ENCODE measurements around the gene EYA4.

EYA4 gene

DNA sequence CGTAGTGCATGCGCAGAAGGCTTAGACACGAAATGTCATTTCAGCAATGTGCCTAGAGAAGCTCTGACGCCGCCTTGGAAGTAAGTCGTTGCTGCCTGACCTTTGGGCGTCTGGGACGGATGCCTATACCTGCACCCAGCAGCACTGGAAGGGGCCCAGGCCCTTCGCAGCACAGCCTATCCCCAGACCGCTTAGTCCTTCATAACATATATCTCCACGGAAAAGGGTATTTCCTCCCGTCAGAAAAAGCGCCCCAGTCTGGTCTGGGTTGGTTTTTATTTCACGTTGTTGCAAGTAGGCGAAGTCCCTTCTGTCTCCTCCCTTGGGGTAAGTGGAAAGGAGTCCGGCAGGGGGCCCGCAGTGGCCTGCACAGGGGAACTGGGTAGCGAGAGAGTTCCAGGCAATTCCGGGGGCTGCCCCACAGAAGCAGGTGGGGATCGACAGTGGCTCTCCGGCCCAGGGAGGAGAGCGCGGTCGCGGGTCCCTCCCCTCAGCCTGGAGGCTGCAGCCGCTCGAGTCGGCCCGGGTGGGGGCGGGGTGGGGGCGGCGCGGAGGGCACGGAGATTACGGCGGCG lies 559 bp upstream of the EYA4 start (continued):
- TF ChIP-seq ZFP3 (tag by site-specific recombination; IDR thresholded peaks at IDR 0.05; ENCODE audit: low read depth) (no peak), WT1 (tag by site-specific recombination; IDR thresholded peaks at IDR 0.05) (0 out of 2 replicates have a peak, but pooled peaks have one; percentile 24), HOXC10 (CRISPR knock-in tag; IDR thresholded peaks at IDR 0.05) (no peak), TRIM28 (IDR thresholded peaks at IDR 0.05; ENCODE audit: borderline replicate concordance, low read length) (peak; percentile 76; the same call in 1 of the 2 replicates), ZNF366 (tag by site-specific recombination; conservative IDR thresholded peaks at IDR 0.05) (peak; percentile 43; the same call in 1 of the 2 replicates), SALL2 (tag by site-specific recombination; IDR thresholded peaks at IDR 0.05; ENCODE audit: borderline replicate concordance) (no peak), ZNF510 (tag by site-specific recombination; IDR thresholded peaks at IDR 0.05; ENCODE audit: insufficient replicate concordance) (no peak), ZNF621 (tag by site-specific recombination; IDR thresholded peaks at IDR 0.05) (no peak), YY1 (tag by site-specific recombination; IDR thresholded peaks at IDR 0.05) (no peak), ZNF155 (tag by site-specific recombination; IDR thresholded peaks at IDR 0.05) (no peak), ZBTB21 (tag by site-specific recombination; IDR thresholded peaks at IDR 0.05) (no peak), ZSCAN16 (tag by site-specific recombination; IDR thresholded peaks at IDR 0.05) (no peak), ZNF558 (tag by site-specific recombination; IDR thresholded peaks at IDR 0.05) (no peak), ZNF37A (tag by site-specific recombination; IDR thresholded peaks at IDR 0.05) (no peak), ZFP69B (tag by site-specific recombination; IDR thresholded peaks at IDR 0.05) (0 out of 2 replicates have a peak, but pooled peaks have one; percentile 14), ZNF837 (tag by site-specific recombination; IDR thresholded peaks at IDR 0.05) (no peak)
- TF ChIP-seq, protein P1, sequence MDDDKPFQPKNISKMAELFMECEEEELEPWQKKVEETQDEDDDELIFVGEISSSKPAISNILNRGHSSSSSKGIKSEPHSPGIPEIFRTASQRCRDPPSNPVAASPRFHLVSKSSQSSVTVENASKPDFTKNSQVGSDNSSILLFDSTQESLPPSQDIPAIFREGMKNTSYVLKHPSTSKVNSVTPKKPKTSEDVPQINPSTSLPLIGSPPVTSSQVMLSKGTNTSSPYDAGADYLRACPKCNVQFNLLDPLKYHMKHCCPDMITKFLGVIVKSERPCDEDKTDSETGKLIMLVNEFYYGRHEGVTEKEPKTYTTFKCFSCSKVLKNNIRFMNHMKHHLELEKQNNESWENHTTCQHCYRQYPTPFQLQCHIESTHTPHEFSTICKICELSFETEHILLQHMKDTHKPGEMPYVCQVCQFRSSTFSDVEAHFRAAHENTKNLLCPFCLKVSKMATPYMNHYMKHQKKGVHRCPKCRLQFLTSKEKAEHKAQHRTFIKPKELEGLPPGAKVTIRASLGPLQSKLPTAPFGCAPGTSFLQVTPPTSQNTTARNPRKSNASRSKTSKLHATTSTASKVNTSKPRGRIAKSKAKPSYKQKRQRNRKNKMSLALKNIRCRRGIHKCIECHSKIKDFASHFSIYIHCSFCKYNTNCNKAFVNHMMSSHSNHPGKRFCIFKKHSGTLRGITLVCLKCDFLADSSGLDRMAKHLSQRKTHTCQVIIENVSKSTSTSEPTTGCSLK (tag by site-specific recombination; IDR thresholded peaks at IDR 0.05), result no peak
- TF ChIP-seq, protein P2, sequence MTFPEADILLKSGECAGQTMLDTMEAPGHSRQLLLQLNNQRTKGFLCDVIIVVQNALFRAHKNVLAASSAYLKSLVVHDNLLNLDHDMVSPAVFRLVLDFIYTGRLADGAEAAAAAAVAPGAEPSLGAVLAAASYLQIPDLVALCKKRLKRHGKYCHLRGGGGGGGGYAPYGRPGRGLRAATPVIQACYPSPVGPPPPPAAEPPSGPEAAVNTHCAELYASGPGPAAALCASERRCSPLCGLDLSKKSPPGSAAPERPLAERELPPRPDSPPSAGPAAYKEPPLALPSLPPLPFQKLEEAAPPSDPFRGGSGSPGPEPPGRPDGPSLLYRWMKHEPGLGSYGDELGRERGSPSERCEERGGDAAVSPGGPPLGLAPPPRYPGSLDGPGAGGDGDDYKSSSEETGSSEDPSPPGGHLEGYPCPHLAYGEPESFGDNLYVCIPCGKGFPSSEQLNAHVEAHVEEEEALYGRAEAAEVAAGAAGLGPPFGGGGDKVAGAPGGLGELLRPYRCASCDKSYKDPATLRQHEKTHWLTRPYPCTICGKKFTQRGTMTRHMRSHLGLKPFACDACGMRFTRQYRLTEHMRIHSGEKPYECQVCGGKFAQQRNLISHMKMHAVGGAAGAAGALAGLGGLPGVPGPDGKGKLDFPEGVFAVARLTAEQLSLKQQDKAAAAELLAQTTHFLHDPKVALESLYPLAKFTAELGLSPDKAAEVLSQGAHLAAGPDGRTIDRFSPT (tag by site-specific recombination; IDR thresholded peaks at IDR 0.05), result no peak
- TF ChIP-seq, protein P3, sequence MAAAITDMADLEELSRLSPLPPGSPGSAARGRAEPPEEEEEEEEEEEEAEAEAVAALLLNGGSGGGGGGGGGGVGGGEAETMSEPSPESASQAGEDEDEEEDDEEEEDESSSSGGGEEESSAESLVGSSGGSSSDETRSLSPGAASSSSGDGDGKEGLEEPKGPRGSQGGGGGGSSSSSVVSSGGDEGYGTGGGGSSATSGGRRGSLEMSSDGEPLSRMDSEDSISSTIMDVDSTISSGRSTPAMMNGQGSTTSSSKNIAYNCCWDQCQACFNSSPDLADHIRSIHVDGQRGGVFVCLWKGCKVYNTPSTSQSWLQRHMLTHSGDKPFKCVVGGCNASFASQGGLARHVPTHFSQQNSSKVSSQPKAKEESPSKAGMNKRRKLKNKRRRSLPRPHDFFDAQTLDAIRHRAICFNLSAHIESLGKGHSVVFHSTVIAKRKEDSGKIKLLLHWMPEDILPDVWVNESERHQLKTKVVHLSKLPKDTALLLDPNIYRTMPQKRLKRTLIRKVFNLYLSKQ (tag by site-specific recombination; IDR thresholded peaks at IDR 0.05; ENCODE audit: borderline replicate concordance), result no peak
- TF ChIP-seq, protein P4, sequence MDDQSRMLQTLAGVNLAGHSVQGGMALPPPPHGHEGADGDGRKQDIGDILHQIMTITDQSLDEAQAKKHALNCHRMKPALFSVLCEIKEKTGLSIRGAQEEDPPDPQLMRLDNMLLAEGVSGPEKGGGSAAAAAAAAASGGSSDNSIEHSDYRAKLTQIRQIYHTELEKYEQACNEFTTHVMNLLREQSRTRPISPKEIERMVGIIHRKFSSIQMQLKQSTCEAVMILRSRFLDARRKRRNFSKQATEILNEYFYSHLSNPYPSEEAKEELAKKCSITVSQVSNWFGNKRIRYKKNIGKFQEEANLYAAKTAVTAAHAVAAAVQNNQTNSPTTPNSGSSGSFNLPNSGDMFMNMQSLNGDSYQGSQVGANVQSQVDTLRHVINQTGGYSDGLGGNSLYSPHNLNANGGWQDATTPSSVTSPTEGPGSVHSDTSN (CRISPR knock-in tag; IDR thresholded peaks at IDR 0.05), result 0 out of 2 replicates have a peak, but pooled peaks have one; percentile 18
- TF ChIP-seq, protein P5, sequence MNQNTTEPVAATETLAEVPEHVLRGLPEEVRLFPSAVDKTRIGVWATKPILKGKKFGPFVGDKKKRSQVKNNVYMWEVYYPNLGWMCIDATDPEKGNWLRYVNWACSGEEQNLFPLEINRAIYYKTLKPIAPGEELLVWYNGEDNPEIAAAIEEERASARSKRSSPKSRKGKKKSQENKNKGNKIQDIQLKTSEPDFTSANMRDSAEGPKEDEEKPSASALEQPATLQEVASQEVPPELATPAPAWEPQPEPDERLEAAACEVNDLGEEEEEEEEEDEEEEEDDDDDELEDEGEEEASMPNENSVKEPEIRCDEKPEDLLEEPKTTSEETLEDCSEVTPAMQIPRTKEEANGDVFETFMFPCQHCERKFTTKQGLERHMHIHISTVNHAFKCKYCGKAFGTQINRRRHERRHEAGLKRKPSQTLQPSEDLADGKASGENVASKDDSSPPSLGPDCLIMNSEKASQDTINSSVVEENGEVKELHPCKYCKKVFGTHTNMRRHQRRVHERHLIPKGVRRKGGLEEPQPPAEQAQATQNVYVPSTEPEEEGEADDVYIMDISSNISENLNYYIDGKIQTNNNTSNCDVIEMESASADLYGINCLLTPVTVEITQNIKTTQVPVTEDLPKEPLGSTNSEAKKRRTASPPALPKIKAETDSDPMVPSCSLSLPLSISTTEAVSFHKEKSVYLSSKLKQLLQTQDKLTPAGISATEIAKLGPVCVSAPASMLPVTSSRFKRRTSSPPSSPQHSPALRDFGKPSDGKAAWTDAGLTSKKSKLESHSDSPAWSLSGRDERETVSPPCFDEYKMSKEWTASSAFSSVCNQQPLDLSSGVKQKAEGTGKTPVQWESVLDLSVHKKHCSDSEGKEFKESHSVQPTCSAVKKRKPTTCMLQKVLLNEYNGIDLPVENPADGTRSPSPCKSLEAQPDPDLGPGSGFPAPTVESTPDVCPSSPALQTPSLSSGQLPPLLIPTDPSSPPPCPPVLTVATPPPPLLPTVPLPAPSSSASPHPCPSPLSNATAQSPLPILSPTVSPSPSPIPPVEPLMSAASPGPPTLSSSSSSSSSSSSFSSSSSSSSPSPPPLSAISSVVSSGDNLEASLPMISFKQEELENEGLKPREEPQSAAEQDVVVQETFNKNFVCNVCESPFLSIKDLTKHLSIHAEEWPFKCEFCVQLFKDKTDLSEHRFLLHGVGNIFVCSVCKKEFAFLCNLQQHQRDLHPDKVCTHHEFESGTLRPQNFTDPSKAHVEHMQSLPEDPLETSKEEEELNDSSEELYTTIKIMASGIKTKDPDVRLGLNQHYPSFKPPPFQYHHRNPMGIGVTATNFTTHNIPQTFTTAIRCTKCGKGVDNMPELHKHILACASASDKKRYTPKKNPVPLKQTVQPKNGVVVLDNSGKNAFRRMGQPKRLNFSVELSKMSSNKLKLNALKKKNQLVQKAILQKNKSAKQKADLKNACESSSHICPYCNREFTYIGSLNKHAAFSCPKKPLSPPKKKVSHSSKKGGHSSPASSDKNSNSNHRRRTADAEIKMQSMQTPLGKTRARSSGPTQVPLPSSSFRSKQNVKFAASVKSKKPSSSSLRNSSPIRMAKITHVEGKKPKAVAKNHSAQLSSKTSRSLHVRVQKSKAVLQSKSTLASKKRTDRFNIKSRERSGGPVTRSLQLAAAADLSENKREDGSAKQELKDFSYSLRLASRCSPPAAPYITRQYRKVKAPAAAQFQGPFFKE (tag by site-specific recombination; IDR thresholded peaks at IDR 0.05; ENCODE audit: borderline replicate concordance), result no peak
- TF ChIP-seq, protein P6, sequence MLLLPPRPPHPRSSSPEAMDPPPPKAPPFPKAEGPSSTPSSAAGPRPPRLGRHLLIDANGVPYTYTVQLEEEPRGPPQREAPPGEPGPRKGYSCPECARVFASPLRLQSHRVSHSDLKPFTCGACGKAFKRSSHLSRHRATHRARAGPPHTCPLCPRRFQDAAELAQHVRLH (tag by site-specific recombination; IDR thresholded peaks at IDR 0.05), result no peak
- TF ChIP-seq, protein P7, sequence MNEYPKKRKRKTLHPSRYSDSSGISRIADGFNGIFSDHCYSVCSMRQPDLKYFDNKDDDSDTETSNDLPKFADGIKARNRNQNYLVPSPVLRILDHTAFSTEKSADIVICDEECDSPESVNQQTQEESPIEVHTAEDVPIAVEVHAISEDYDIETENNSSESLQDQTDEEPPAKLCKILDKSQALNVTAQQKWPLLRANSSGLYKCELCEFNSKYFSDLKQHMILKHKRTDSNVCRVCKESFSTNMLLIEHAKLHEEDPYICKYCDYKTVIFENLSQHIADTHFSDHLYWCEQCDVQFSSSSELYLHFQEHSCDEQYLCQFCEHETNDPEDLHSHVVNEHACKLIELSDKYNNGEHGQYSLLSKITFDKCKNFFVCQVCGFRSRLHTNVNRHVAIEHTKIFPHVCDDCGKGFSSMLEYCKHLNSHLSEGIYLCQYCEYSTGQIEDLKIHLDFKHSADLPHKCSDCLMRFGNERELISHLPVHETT (tag by site-specific recombination; IDR thresholded peaks at IDR 0.05), result no peak
- TF ChIP-seq, protein P8, sequence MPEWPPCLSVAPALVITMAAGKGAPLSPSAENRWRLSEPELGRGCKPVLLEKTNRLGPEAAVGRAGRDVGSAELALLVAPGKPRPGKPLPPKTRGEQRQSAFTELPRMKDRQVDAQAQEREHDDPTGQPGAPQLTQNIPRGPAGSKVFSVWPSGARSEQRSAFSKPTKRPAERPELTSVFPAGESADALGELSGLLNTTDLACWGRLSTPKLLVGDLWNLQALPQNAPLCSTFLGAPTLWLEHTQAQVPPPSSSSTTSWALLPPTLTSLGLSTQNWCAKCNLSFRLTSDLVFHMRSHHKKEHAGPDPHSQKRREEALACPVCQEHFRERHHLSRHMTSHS (tag by site-specific recombination; IDR thresholded peaks at IDR 0.05), result no peak
